Ureter (tissue), 1 donor: ENCODE measurements around the gene HSDL2. TPM values are rescaled to one million over a fixed set of nuclear protein-coding genes. Genes with fewer than 3 reads are reported as not detected.
"Not testable (repeated sequence)": the region's sequence is repeated elsewhere in the genome, so short reads cannot be mapped to it uniquely, and the experiment has no call there.

Experiments used
- DNase-seq: peaks from one replicate; pipeline ENCODE4 v3.0.0-alpha.2; 2020; ENCODE audit warnings: low spot score
- total RNA-seq: library from RNA; stranded (reverse); gene quantifications from one replicate; pipeline ENCODE4 v1.2.4, GENCODE V29; 2023
- donor health status: DM: yes; HTN: yes; CAD: no.

Gene HSDL2
- total RNA-seq, 1 donor from 2014 or later: 61.4 TPM

- no peak for DNase-seq
Observed at GRCh38 chr9:112366591-112366990, 13.3 kb upstream of the HSDL2 start.

- no peak for DNase-seq
Observed at GRCh38 chr9:112367465-112367864, 12.4 kb upstream of the HSDL2 start.

- DNase-seq: no peak
Observed at GRCh38 chr9:112369817-112370216, 10.1 kb upstream of the HSDL2 start.

GRCh38 chr9:112371060-112371459 lies 8.8 kb upstream of the HSDL2 start:
- DNase-seq: no peak

DNA sequence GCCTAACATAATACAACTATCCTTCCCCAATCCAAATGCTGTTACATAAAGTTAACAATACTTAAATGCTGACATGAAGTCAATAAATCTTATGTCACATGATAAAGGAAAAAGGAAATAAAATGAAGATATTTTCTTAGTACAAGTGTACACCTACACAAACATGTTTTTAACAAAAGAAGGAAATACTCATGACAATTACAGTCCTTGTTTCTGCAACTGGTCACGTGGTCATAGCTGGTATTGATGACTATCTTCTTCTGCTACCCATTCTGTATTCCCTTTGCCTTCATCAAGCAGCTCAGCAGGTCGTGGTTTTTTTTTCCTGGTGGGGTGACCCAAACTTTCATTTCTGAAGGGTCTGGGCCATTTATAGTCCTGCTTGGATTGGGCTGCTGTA lies 6.2 kb upstream of the HSDL2 start:
- DNase-seq: not testable (repeated sequence)

DNA sequence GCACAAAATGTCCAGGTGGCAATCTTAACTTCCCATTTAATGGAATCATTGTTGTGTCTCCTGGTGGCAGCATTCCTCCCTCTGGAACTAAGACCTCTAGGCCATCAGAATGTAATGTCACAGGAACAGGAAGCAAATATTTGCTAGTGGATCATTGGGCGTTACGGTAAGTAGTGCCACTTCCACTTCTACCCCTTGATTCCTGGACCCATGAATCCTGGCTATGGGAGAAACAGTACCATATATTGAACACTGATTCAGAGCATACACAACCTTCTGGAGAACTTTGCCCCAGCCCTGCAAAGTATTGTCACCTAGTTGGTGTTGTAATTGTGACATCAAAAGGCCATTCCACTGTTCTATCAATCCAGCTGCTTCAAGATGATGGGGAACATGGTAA lies 5.7 kb upstream of the HSDL2 start:
- not testable (repeated sequence) for DNase-seq

GRCh38 chr9:112375361-112375760 lies 4.5 kb upstream of the HSDL2 start:
- no peak for DNase-seq

DNA sequence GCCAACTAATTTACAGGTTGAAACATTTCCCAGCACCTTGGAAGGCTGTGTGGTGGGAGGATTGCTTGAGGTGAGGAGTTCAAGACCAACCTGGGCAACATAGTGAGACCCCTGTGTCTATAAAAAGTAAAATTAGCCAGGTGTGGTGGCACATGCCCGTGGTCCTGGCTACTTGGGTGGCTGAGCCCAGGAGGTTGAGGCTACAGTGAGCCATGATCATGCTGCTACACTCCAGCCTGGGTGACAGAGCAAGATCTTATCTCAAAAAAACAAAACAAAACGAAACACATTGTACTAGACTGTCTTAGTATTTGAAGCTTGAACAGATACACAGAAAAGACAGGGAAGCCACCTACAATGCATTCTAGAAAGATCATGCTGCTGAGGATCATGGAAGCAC lies 2.8 kb upstream of the HSDL2 start:
- DNase-seq: no peak

DNA sequence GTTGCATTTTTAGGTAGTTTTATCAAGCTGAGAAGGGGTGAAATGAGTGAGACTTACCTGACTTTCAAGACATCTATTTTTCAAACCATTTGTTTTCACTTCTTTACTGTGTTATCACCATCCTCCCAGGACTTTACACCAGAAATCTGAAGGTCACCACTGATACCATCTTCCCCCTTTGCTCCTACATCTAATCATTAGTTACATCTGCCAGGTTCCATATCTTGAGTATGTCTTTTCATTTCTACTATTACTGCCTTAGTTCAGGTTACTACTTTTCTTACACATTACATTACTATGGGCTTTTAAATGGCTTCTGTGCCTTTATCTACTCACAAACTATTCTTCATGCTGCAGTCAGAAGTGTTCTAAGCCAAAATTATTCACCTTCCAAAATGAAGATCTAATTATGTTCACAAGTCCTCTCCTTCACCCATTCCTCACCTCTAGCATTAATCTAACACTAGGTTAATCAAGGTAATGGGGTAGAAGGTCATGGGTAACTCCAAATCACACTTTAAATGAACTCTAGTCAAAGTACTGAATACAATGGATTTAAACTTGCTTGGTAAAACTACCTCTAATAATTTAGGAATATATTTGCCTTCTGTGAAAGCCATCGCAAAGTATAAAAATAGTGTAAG lies 2.1 kb upstream of the HSDL2 start:
- no peak for DNase-seq

DNA sequence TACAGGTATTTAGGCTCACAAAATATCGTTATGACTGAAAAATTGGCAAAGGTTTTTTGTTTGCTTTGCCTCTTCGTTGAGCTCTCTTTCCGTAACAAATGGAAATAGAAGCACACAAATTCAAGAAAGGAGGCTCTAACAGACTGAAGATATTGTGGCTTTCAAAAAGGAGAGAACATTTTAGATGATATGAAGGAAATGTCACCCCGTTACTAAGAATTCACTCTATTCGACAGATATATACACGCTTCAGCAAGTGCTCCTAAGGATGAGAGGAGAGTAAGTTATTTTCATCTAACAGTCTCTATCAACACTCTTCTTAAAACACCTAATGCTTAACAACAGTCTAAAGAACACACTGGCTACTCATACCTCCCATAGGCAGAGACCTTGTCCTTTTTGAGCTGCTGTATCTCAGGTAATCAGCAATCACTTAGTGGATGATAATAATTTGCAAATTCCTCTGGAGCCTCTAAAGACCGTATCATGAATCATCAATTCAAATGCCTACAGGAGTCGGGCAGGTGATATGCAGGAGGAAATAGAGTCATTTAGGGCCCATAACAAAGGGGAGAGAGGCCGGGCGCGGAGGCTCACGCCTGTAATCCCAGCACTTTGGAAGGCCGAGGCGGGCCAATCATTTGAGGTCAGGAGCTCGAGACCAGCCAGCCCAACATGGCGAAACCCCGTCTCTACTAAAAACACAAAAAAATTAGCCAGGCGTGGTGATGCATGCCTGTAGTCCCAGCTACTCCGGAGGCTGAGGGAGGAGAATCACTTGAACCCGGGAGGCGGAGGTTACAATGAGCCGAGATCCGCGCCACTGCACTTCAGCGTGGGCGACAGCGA lies 1.4 kb upstream of the HSDL2 start:
- no peak for DNase-seq

DNA sequence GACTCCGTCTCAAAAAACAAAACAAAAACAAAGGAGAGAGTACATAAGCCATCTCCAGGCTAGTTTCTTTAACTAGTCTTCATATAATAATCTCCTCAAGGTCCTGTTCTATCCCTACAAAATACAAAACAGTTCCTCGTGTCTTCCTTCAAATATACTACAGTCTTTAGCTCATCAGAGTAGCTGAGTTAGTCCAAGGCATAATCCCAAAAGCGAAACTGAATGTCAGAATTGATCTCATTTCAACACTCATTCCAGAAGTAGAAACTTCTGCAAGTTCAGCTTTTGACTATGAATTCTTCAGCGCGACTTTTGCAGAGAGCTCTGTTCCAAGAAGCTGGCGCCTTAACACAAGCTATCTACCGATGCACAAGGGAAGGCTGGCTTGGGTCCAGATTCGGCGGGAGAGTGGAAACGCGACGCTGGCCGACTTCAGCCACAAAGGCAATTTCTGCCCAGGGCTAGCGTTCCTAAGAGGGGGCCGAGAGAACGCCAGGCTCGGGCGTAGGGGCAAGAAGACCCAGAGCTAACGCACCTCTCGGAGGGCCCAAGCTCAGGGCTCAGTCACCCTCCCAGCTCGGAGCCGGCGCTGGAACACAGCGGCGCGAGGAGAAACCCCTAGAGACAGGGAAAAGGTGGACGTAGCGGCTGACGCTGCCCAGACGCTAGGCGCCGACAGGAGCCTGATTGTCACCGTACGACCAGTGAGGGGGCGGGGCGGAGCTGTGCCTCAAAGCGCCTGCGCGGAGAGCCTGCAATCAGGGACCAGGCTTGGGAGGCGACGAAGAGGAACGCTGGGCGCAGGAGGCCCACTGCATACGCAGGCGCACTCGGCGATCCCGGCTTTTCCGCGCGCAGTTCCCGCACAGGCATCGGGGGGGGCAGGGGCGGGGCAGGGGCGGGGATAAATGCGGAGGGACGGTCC lies 469 bp upstream of the HSDL2 start:
- peak; percentile 99 for DNase-seq

GRCh38 chr9:112380825-112381221 lies 915 bp downstream of the HSDL2 start:
- DNase-seq: no peak

GRCh38 chr9:112382066-112382465 lies 2.2 kb downstream of the HSDL2 start:
- DNase-seq: no peak

DNA sequence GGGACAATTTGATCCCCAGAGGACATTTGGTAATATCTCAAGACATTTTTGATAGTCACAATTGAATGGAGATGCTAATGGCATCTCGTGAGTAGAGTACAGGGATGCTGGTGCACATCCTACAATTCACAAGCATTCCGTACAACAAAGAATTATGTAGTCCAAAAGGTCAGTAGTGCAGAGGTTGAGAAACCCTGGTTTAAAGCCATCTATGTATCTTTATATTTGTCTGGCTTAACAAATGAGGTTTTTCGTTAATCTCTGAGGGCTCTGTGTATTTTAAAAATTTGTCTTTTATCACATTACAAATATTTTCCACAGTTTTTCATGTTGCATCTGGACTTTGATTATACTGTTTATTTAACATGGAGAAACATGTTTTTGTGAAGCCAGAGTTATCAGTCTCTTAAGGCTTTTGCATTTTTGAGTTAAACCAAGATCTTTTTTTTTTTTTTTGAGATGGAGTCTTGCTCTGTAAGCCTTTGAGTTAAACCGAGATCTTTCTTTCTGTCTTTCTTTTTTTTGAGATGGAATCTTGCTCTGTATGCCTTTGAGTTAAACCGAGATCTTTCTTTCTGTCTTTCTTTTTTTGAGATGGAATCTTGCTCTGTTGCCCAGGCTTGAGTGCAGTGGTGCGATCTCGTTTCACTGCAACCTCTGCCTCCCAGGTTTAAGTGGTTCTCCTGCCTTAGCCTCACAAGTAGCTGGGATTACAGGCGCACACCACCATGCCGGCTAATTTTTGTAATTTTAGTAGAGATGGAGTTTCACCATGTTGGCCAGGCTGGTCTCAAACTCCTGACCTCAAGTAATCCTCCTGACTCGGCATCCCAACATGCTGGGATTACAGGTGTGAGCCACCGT lies 2.8 kb downstream of the HSDL2 start:
- no peak for DNase-seq

DNA sequence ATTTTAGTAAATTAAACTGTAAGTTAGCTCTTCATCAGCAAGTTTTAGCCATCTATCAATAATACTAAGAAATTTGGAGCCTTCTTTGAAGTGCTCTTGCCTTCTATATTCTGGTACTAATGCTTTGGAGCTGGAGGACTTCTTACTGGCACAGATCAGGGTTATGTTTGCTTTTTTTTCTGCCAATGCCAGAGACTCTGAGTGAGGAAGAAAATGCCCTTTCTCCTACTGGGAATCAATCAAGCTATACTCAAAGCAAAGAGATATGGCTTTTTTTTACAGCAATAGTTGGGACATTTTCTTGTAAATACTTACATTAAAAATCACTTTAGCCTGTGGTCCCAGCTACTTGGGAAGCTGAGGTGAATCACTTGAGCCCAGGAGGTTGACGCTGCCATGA lies 4.3 kb downstream of the HSDL2 start:
- no peak for DNase-seq

- no peak for DNase-seq
Observed at GRCh38 chr9:112384690-112385089, 4.8 kb downstream of the HSDL2 start.

GRCh38 chr9:112387115-112387514 lies 7.2 kb downstream of the HSDL2 start:
- no peak for DNase-seq

GRCh38 chr9:112389897-112390296 lies 10.0 kb downstream of the HSDL2 start:
- DNase-seq: not testable (repeated sequence)

DNA sequence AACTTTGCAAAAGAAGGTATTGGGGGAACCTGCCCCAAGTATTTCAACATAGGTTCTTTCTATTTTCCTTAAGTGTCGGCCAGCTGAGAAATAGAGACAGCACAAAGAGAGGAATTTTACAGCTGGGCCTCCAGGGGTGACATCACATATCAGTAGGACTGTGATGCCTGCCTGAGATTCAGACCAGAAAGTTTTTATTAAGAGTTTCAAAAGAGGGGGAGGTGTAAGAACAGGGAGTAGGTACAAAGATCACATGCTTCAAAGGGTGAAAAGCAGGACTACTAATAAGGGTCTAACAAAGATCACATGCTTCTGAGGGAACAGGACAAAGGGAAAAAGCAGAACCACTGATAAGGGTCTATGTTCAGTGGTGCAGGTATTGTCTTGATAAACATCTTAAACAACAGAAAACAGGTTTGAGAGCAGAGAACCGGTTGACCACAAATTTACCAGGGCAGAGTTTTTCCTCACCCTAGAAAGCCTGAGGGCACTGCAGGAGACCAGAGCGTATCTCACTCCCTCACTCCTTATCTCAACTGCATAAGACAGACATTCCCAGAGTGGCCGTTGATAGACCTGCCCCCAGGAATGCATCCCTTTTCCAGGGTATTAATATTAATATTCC lies 12.1 kb downstream of the HSDL2 start:
- DNase-seq: not testable (repeated sequence)

GRCh38 chr9:112393146-112393545 lies 13.2 kb downstream of the HSDL2 start:
- not testable (repeated sequence) for DNase-seq

DNA sequence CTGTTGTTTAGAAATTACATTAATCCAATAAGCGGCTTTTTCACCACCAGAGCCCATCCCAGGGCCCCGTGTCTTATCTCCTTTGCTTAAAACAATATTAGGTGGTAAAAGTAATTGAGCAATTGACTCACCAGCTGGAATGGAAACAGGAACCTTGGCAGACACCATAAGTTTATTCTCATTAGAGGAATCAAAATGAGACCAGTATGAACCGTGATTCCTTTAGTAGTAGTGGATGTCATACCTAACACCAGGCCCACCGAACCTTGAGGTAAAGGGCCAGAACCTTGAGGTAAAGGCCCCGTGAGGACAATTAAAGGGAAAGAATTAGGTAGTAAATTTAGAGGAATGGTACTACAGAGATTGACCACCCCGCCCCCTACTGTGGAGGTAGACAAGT lies 16.5 kb downstream of the HSDL2 start:
- DNase-seq: no peak
